ENCODE data around the gene PRKACB.

DNA sequence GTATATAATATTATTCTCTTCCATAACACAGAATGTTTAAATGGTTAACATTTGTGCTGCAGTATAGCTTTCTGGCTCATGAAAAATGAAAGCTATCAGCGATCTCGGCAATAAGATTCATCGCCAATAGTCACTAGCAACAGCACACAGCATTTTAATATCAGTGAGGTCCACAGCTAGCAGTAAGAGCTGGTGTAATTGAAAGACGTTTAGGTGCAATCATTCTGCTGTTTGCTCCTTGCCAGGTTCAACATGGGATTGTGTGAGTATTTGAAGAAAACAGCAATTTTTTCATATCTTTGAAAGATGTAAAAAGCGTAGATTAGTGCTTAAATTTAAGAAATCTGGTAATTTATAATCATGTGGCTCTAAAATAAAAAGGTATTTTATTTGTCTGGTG lies 20.1 kb downstream of the PRKACB start:
- TF ChIP-seq, protein P1, sequence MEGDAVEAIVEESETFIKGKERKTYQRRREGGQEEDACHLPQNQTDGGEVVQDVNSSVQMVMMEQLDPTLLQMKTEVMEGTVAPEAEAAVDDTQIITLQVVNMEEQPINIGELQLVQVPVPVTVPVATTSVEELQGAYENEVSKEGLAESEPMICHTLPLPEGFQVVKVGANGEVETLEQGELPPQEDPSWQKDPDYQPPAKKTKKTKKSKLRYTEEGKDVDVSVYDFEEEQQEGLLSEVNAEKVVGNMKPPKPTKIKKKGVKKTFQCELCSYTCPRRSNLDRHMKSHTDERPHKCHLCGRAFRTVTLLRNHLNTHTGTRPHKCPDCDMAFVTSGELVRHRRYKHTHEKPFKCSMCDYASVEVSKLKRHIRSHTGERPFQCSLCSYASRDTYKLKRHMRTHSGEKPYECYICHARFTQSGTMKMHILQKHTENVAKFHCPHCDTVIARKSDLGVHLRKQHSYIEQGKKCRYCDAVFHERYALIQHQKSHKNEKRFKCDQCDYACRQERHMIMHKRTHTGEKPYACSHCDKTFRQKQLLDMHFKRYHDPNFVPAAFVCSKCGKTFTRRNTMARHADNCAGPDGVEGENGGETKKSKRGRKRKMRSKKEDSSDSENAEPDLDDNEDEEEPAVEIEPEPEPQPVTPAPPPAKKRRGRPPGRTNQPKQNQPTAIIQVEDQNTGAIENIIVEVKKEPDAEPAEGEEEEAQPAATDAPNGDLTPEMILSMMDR (IDR thresholded peaks at IDR 0.05; ENCODE audit: low read length) = no peak
- no peak for TF ChIP-seq EZH2 (optimal IDR thresholded peaks at IDR 0.05; ENCODE audit: low read depth, low read length)
